Caco-2 (cell line): ENCODE results near the gene ZNF775. TPM values are rescaled to one million over a fixed set of nuclear protein-coding genes. Genes with fewer than 3 reads are reported as not detected.

ENCODE experiments used
- BruUV-seq: library from RNA; stranded (reverse); fragments of 400-500 nt; replicated peaks from 2 replicates; lab custom pipeline; 2021; lab: Mats Ljungman, UMichigan
- CTCF ChIA-PET: fragments of 300-600 bp; sonication (Branson Sonifier 250); formaldehyde crosslinking; loops from one replicate; lab custom pipeline; 2022; ENCODE audit warnings: antibody characterized with exemption; lab: Charles Lee
- POLR2A ChIA-PET: fragments of 300-600 bp; sonication (Branson Sonifier 250); formaldehyde crosslinking; loops from one replicate; lab custom pipeline; 2022; ENCODE audit warnings: antibody characterized with exemption; lab: Charles Lee
- DNase-seq, 2 experiments: peaks; one replicate each; pipeline versions ENCODE4 v3.0.0 to v3.0.0-alpha.2; 2020 to 2022
- H3K27me3 ChIP-seq: replicated peaks from 2 replicates; pipeline ENCODE4 v1.6.0; 2011; ENCODE audit warnings: low read length; ENCODE audit not compliant: control insufficient read depth, insufficient read depth
- H3K36me3 ChIP-seq: 2 replicates; pipeline ENCODE4 v1.5.1; 2011; ENCODE audit warnings: low read length; ENCODE audit not compliant: control insufficient read depth, insufficient read depth
- H3K4me1 ChIP-seq: fragments of 250-450 bp; sonication (Bioruptor Pico); 2 replicates; pipeline ENCODE4 v1.5.1; 2020; ENCODE audit warnings: mild to moderate bottlenecking
- H3K4me3 ChIP-seq: 2 replicates; pipeline ENCODE4 v1.5.1; 2011; ENCODE audit warnings: low read depth, mild to moderate bottlenecking, control low read depth, low read length
- H3K9me3 ChIP-seq: fragments of 250-450 bp; sonication (Bioruptor Pico); 2 replicates; pipeline ENCODE4 v1.5.1; 2020; ENCODE audit warnings: mild to moderate bottlenecking, moderate library complexity
- H3K27ac Mint-ChIP-seq: one replicate; pipeline ENCODE4 v1.8.0; 2022; ENCODE audit warnings: mixed read lengths; ENCODE audit not compliant: unreplicated experiment
- H3K27me3 Mint-ChIP-seq: one replicate; pipeline ENCODE4 v1.8.0; 2022; ENCODE audit warnings: mixed read lengths; ENCODE audit not compliant: insufficient read depth, unreplicated experiment
- H3K36me3 Mint-ChIP-seq: one replicate; pipeline ENCODE4 v1.8.0; 2022; ENCODE audit warnings: mild to moderate bottlenecking, mixed read lengths; ENCODE audit not compliant: insufficient read depth, unreplicated experiment
- H3K4me1 Mint-ChIP-seq: one replicate; pipeline ENCODE4 v1.8.0; 2022; ENCODE audit warnings: low read depth, mixed read lengths; ENCODE audit not compliant: unreplicated experiment
- H3K4me3 Mint-ChIP-seq: one replicate; pipeline ENCODE4 v1.8.0; 2022; ENCODE audit warnings: mild to moderate bottlenecking, moderate library complexity, mixed read lengths; ENCODE audit not compliant: unreplicated experiment
- H3K9me3 Mint-ChIP-seq: one replicate; pipeline ENCODE4 v1.8.0; 2022; ENCODE audit warnings: mixed read lengths; ENCODE audit not compliant: unreplicated experiment
- intact Hi-C: fragments of 100-400 bp; cut with micrococcal nuclease; formaldehyde crosslinking; loops from one replicate; pipeline ENCODE4 v1.10.0; 2022; ENCODE audit not compliant: unreplicated experiment
- total RNA-seq: library from RNA; stranded (reverse); gene quantifications from 2 replicates; pipeline ENCODE4 v1.2.3, GENCODE V29; 2022
- TF ChIP-seq, protein P1 (sequence below), 2 experiments: fragments of 200-600 bp in 1 of 2; IDR thresholded peaks; 1 replicate in 1 of 2; 2 replicates in 1 of 2; pipeline versions ENCODE4 v1.5.1 to v1.8.0; 2011 to 2022; ENCODE audit warnings: antibody characterized with exemption in 1 of 2, control low read depth in 1 of 2, inconsistent platforms in 1 of 2, low read depth in 1 of 2, low read length in 1 of 2, mild to moderate bottlenecking in 1 of 2, moderate library complexity in 1 of 2; ENCODE audit not compliant: insufficient read depth in 1 of 2, severe bottlenecking in 1 of 2, unreplicated experiment in 1 of 2

Gene ZNF775
- total RNA-seq, 1 experiment from 2014 or later, result 4.0 TPM

DNA sequence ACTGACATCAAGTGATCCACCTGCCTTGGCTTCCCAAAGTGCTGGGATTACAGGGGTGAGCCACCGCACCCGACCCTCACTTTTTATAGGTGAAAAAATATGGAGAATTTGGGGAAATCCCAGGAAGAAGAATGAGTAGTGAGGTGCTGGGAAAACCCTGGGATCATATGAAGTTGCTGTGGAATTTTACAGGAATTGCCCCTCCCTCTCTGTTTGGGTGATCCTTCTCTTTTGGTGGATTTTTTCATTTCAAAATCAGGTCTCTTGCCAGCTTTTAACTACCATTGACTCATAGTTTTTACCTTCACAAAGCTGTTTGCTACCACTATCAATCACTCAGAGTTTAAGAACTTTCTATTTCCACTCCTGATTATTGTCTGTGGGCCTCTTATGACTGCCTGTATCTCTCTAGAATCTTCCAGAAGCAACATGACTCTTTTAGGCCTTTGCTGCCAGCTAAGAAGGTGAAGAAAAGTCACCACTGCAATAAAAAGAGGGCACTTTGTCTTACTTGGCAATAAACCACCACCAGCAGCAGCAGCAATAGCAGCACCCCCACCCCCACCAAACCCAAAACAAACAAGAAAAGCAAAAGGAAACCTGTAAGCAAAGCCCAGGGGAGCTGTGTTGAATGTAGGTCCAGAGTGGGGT is 67.3 kb downstream of the ZNF775 start:
- no peaks in the 10 kb centered on the region for H3K36me3 Mint-ChIP-seq
- H3K4me1 Mint-ChIP-seq, result peaks cover 7% of the 10 kb centered on the region
- H3K9me3 Mint-ChIP-seq, result peaks cover 11% of the 10 kb centered on the region
- H3K27ac Mint-ChIP-seq, result no peak overlapping the region
- intact Hi-C loops, result no loop called here
- H3K4me3 Mint-ChIP-seq, result no peak overlapping the region
- Histone ChIP-seq H3K9me3 (peaks cover 4% of the 10 kb centered on the region; the same call in 1 of the 2 replicates), H3K36me3 (no peaks in the 10 kb centered on the region), H3K27me3 (0 out of 2 replicates have a peak, but pooled peaks cover 1% of the 10 kb centered on the region), H3K4me1 (no peaks in the 10 kb centered on the region), H3K4me3 (no peak overlapping the region)
- peaks cover 19% of the 10 kb centered on the region for H3K27me3 Mint-ChIP-seq
- POLR2A ChIA-PET, result no interaction called here
- TF ChIP-seq, protein P1, sequence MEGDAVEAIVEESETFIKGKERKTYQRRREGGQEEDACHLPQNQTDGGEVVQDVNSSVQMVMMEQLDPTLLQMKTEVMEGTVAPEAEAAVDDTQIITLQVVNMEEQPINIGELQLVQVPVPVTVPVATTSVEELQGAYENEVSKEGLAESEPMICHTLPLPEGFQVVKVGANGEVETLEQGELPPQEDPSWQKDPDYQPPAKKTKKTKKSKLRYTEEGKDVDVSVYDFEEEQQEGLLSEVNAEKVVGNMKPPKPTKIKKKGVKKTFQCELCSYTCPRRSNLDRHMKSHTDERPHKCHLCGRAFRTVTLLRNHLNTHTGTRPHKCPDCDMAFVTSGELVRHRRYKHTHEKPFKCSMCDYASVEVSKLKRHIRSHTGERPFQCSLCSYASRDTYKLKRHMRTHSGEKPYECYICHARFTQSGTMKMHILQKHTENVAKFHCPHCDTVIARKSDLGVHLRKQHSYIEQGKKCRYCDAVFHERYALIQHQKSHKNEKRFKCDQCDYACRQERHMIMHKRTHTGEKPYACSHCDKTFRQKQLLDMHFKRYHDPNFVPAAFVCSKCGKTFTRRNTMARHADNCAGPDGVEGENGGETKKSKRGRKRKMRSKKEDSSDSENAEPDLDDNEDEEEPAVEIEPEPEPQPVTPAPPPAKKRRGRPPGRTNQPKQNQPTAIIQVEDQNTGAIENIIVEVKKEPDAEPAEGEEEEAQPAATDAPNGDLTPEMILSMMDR (IDR thresholded peaks at IDR 0.05; ENCODE audit: insufficient read depth in 1 of 2, low read depth in 1 of 2, low read length in 1 of 2, severe bottlenecking in 1 of 2, unreplicated experiment in 1 of 2), result no peak
- CTCF ChIA-PET, result no interaction called here
- no TSS peak for BruUV-seq
- no peak for DNase-seq

Other genes with a start within 250 kb of the ZNF775 start
- 32.4 and 35.8 TPM in 2 replicates for gene LRRC61, start 56.0 kb upstream of the ZNF775 start, total RNA-seq
- gene ACTR3C, start 55.8 kb upstream of the ZNF775 start, total RNA-seq, result 8.0 and 9.2 TPM in 2 replicates
- not detected in 2 replicates for gene RARRES2, start 37.7 kb upstream of the ZNF775 start, total RNA-seq
- 141 and 148 TPM in 2 replicates for gene REPIN1, start 10.5 kb upstream of the ZNF775 start, total RNA-seq
- gene GIMAP8, start 71.3 kb downstream of the ZNF775 start, total RNA-seq, result 0.07 TPM in 1 of 2 replicates, not detected in the other
- not detected in 2 replicates for gene GIMAP7, start 135.5 kb downstream of the ZNF775 start, total RNA-seq
- not detected in 2 replicates for gene GIMAP4, start 188.1 kb downstream of the ZNF775 start, total RNA-seq